Heart right ventricle (tissue), 16 donors: Measurements from ENCODE around the gene GPR55. TPM values are rescaled to one million over a fixed set of nuclear protein-coding genes. Genes with fewer than 3 reads are reported as not detected.

ENCODE experiments used
- ATAC-seq, 8 donors: fragments of 200-7000 bp; cut with Tn5 transposase; one replicate each; pipeline ENCODE4 v1.9.1; 2020; ENCODE audit warnings: mild to moderate bottlenecking in 8 of 8, moderate library complexity in 8 of 8, moderate number of reproducible peaks in 1 of 8
- DNase-seq, 2 donors: peaks; one replicate each; pipeline ENCODE4 v3.0.0-alpha.2; 2020
- H3K27ac ChIP-seq, 10 donors: fragments of 200-600 bp; sonication (generic) in 2 of 10; one replicate each; pipeline versions ENCODE4 v1.5.0 to v1.8.0; 2020 to 2022; ENCODE audit warnings: mild to moderate bottlenecking in 3 of 10
- H3K27me3 ChIP-seq, 7 donors: fragments of 200-600 bp; one replicate each; pipeline ENCODE4 v1.8.0; 2021 to 2022; ENCODE audit warnings: mild to moderate bottlenecking in 2 of 7
- H3K36me3 ChIP-seq, 9 donors: fragments of 200-600 bp; sonication (generic) in 1 of 9; one replicate each; pipeline versions ENCODE4 v1.5.0 to v1.8.0; 2020 to 2022; ENCODE audit warnings: mild to moderate bottlenecking in 2 of 9
- H3K4me1 ChIP-seq, 9 donors: fragments of 200-600 bp; sonication (generic) in 1 of 9; one replicate each; pipeline versions ENCODE4 v1.5.0 to v1.8.0; 2020 to 2022; ENCODE audit warnings: mild to moderate bottlenecking in 4 of 9
- H3K4me3 ChIP-seq, 10 donors: fragments of 200-600 bp; sonication (generic) in 2 of 10; one replicate each; pipeline versions ENCODE4 v1.5.0 to v1.8.0; 2020 to 2022; ENCODE audit warnings: mild to moderate bottlenecking in 7 of 10, moderate library complexity in 2 of 10
- H3K9me3 ChIP-seq, 11 donors: fragments of 200-600 bp in 10 of 11; sonication (generic) in 2 of 11; one replicate each; pipeline versions ENCODE4 v1.5.0 to v1.8.0; 2013 to 2022; ENCODE audit warnings: mild to moderate bottlenecking in 2 of 11, control low read depth in 1 of 11, moderate library complexity in 1 of 11
- CTCF ChIP-seq, 9 donors: fragments of 200-600 bp; sonication (generic) in 2 of 9; IDR thresholded peaks; one replicate each; pipeline versions ENCODE4 v1.5.0 to v1.8.0; 2021 to 2022; ENCODE audit warnings: antibody characterized with exemption in 9 of 9, mild to moderate bottlenecking in 5 of 9, moderate library complexity in 1 of 9
- whole genome bisulfite sequencing, 2 donors: extraction: QIAGEN DNeasy Blood & Tissue Kit; methylation state at CpG; one replicate each; pipeline ENCODE4 v1.1.7; 2013; ENCODE audit warnings: inconsistent platforms in 1 of 2; 5-methylcytosine and 5-hydroxymethylcytosine counted together
- intact Hi-C, 10 donors: fragments of 100-400 bp; cut with DNase I; formaldehyde crosslinking; loops; one replicate each; pipeline versions ENCODE4 v1.11.1 to v1.14.2; 2022
- polyA plus RNA-seq, 2 donors: library from polyadenylated mRNA; stranded (reverse); fragments of 200-250 nt; gene quantifications; one replicate each; pipeline ENCODE4 v1.2.3, GENCODE V29; 2013
- total RNA-seq, 10 donors: library from RNA; stranded (reverse); fragmentation: NEBNext Ultra II Directional in 3 of 10; extraction: Animal tissue kit (Norgen Biotek cat#: 25700) in 3 of 10; gene quantifications; one replicate each; pipeline versions ENCODE4 v1.2.1 to v1.2.4, GENCODE V29; 2021 to 2023
- donor health status: Arrhythmogenic right ventricular cardiomyopathy.
- donor health status: ischemic (EF 13 %, LVEDD 7.1; RV severe dilation, severe dysfunction).
- donor health status: healthy with polysubstance abuse.
- donor health status: DM: no; HTN: yes; CAD: no.
- donor health status: DM: no; HTN: no; CAD: no.
- donor health status: ischemic (EF 25% LVEDD 6.9; RV normal size, moderate dysfunction).
- donor health status: ischemic (EF 25% LVEDD 5.7; RV mildly dilated, moderate dysfunction).
- donor health status: healthy.
- donor health status: DM: yes; HTN: yes; CAD: no.
- donor health status: Ischemic cardiomyopathy.
- donor health status: ischemic (EF 35%, LVEDD 5.7; RV mildly dilated, moderate dysfunction).
- donor health status: nonischemic (EF 11% LVEDD 7.7; RV severe dilation, severe dysfunction).
- donor health status: DM: yes; HTN: yes; CAD: no.
- donor health status: PGD.
- donor health status: ischemic (EF 29% LVEDD 5.4; RV normal size, mild dysfunction).
- donor health status: nonischemic (EF 23%, LVEDD 6.1; RV moderate dilation, normal function).

Gene GPR55
- total and polyA plus RNA-seq, 12 donors = 0.01 to 0.42 TPM; not detected in 10

- Histone ChIP-seq H3K9me3 (no peaks in the 10 kb centered on the region), H3K36me3 (peaks cover 0 to 26% (median 0%) of the 10 kb centered on the region in 9 donors), H3K4me1 (peaks cover 0 to 6% (median 1%) of the 10 kb centered on the region in 9 donors), H3K27me3 (no peaks in the 10 kb centered on the region), H3K4me3 (no peak overlapping the region), H3K27ac (peak overlapping the region in 1 of 10 donors; percentile 31)
- WGBS, 2 donors = 89 to 92% methylated on average over 27 of the region's 27 CpGs
- no peak for TF ChIP-seq CTCF (IDR thresholded peaks at IDR 0.05)
- intact Hi-C loops = no loop called here
- no peak for DNase-seq
- no peak for ATAC-seq
Observed at GRCh38 chr2:230877116-230877758, 47.8 kb downstream of the GPR55 start.

- H3K27ac ChIP-seq = no peak overlapping the region
- peaks cover 0 to 22% (median 11%) of the 10 kb centered on the region in 9 donors for H3K4me1 ChIP-seq
- no peaks in the 10 kb centered on the region for H3K27me3 ChIP-seq
- TF ChIP-seq CTCF (IDR thresholded peaks at IDR 0.05) = no peak
- WGBS, 2 donors = 94 to 97% methylated on average over 34 of the region's 34 CpGs
- no peak overlapping the region for H3K4me3 ChIP-seq
- ATAC-seq = no peak
- intact Hi-C loops = no loop called here
- H3K9me3 ChIP-seq = no peaks in the 10 kb centered on the region
- peaks cover 0 to 26% (median 0%) of the 10 kb centered on the region in 9 donors for H3K36me3 ChIP-seq
- DNase-seq = no peak
Observed at GRCh38 chr2:230875347-230876315, 49.4 kb downstream of the GPR55 start.

- ATAC-seq = no peak
- intact Hi-C loops = no loop called here
- peaks cover 0 to 26% (median 0%) of the 10 kb centered on the region in 9 donors for H3K36me3 ChIP-seq
- no peaks in the 10 kb centered on the region for H3K27me3 ChIP-seq
- WGBS, 2 donors = 95% methylated on average over 10 of the region's 10 CpGs
- no peak for TF ChIP-seq CTCF (IDR thresholded peaks at IDR 0.05)
- H3K9me3 ChIP-seq = no peaks in the 10 kb centered on the region
- no peak overlapping the region for H3K27ac ChIP-seq
- DNase-seq = no peak
- H3K4me3 ChIP-seq = no peak overlapping the region
- peaks cover 0 to 30% (median 14%) of the 10 kb centered on the region in 9 donors for H3K4me1 ChIP-seq
Observed at GRCh38 chr2:230874876-230875275, 50.2 kb downstream of the GPR55 start.

- WGBS, 2 donors = 86 to 89% methylated on average over 11 of the region's 11 CpGs
- DNase-seq = no peak
- intact Hi-C loops = no loop called here
- H3K27me3 ChIP-seq = no peaks in the 10 kb centered on the region
- no peak overlapping the region for H3K4me3 ChIP-seq
- H3K36me3 ChIP-seq = peaks cover 0 to 26% (median 0%) of the 10 kb centered on the region in 9 donors
- H3K4me1 ChIP-seq = peaks cover 0 to 34% (median 15%) of the 10 kb centered on the region in 9 donors
- H3K9me3 ChIP-seq = no peaks in the 10 kb centered on the region
- TF ChIP-seq CTCF (IDR thresholded peaks at IDR 0.05) = no peak
- ATAC-seq = no peak
- H3K27ac ChIP-seq = no peak overlapping the region
Observed at GRCh38 chr2:230874456-230874855, 50.6 kb downstream of the GPR55 start.
